HCT116 (cell line): ENCODE data around the gene RNF121.

Source experiments
- CTCF ChIP-seq, 3 experiments: fragments of 200-600 bp in 1 of 3; sonication (generic) in 1 of 3; IDR thresholded peaks in 2 of 3; conservative IDR thresholded peaks in 1 of 3; 2 replicates each; pipeline ENCODE4 v1.5.1; 2012 to 2017; ENCODE audit warnings: low read depth in 2 of 3, low read length in 2 of 3, antibody characterized with exemption in 1 of 3, borderline replicate concordance in 1 of 3, control low read depth in 1 of 3, mild to moderate bottlenecking in 1 of 3, mixed read lengths in 1 of 3, mixed run types in 1 of 3, moderate library complexity in 1 of 3; ENCODE audit not compliant: insufficient read depth in 1 of 3
- POLR2AphosphoS5 ChIP-seq: IDR thresholded peaks from 2 replicates; pipeline ENCODE4 v1.6.1; 2011; ENCODE audit warnings: mild to moderate bottlenecking, low read depth, low read length, moderate library complexity
- REST ChIP-seq: IDR thresholded peaks from 2 replicates; pipeline ENCODE4 v1.6.1; 2012; ENCODE audit warnings: low read depth
- ZFX ChIP-seq: fragments of 450-650 bp; IDR thresholded peaks from 2 replicates; pipeline ENCODE4 v1.6.1; 2017

- no peak for TF ChIP-seq CTCF (IDR thresholded peaks at IDR 0.05 in 2 of 3, conservative IDR thresholded peaks at IDR 0.05 in 1 of 3; ENCODE audit: borderline replicate concordance in 1 of 3, insufficient read depth in 1 of 3, low read depth in 2 of 3, low read length in 2 of 3)
- TF ChIP-seq REST: no peak
- no peak for TF ChIP-seq POLR2AphosphoS5
- no peak for TF ChIP-seq ZFX
Observed at GRCh38 chr11:72012091-72012630, 83.3 kb downstream of the RNF121 start.
